Sigmoid colon (tissue), 7 donors: ENCODE data around the gene JPH2. TPM values are rescaled to one million over a fixed set of nuclear protein-coding genes. Genes with fewer than 3 reads are reported as not detected.

ENCODE experiments used
- DNase-seq: peaks from one replicate; pipeline ENCODE4 v3.0.0-alpha.2; 2019
- H3K27ac ChIP-seq, 4 donors: fragments of 200-600 bp; sonication (generic); one replicate each; pipeline ENCODE4 v1.5.1; 2016 to 2019; ENCODE audit warnings: mild to moderate bottlenecking in 1 of 4
- H3K27me3 ChIP-seq, 3 donors: fragments of 200-600 bp; sonication (generic); one replicate each; pipeline ENCODE4 v1.5.1; 2019; ENCODE audit warnings: mild to moderate bottlenecking in 1 of 3
- H3K36me3 ChIP-seq, 4 donors: fragments of 200-600 bp; sonication (generic); one replicate each; pipeline ENCODE4 v1.5.1; 2016 to 2019
- H3K4me1 ChIP-seq, 4 donors: fragments of 200-600 bp; sonication (generic); one replicate each; pipeline ENCODE4 v1.5.1; 2017 to 2019
- H3K4me3 ChIP-seq, 4 donors: fragments of 200-600 bp; sonication (generic); one replicate each; pipeline ENCODE4 v1.5.1; 2017 to 2019; ENCODE audit warnings: mild to moderate bottlenecking in 2 of 4, moderate library complexity in 1 of 4
- H3K9me3 ChIP-seq, 4 donors: fragments of 200-600 bp in 3 of 4; sonication (generic) in 3 of 4; one replicate each; pipeline versions ENCODE4 v1.5.1 to v1.6.1; 2013 to 2019
- EP300 ChIP-seq, 4 donors: sonication (generic); formaldehyde crosslinking; IDR thresholded peaks; one replicate each; pipeline ENCODE4 v1.6.1; 2017; ENCODE audit warnings: antibody characterized with exemption in 4 of 4
- POLR2A ChIP-seq, 2 donors: fragments of 450-650 bp; IDR thresholded peaks; one replicate each; pipeline ENCODE4 v1.6.1; 2016; ENCODE audit warnings: antibody characterized with exemption in 2 of 2, mild to moderate bottlenecking in 2 of 2, moderate library complexity in 2 of 2
- POLR2AphosphoS5 ChIP-seq, 4 donors: sonication (generic); formaldehyde crosslinking; IDR thresholded peaks; one replicate each; pipeline ENCODE4 v1.6.1; 2017; ENCODE audit warnings: antibody characterized with exemption in 4 of 4
- WGBS, 2 donors: extraction: QIAGEN DNeasy Blood & Tissue Kit; methylation state at CpG; one replicate each; pipeline ENCODE4 v1.1.7; 2013; 5-methylcytosine and 5-hydroxymethylcytosine counted together
- intact Hi-C: fragments of 100-400 bp; cut with DNase I; formaldehyde crosslinking; loops from one replicate; pipeline ENCODE4 v1.15.1; 2023
- polyA plus RNA-seq, 3 donors: library from polyadenylated mRNA; stranded (reverse); fragments of 200-250 nt; gene quantifications; one replicate each; pipeline ENCODE4 v1.2.3, GENCODE V29; 2013
- total RNA-seq, 4 donors: library from RNA; depleted of rRNA; stranded (reverse); fragments of >200 nt; gene quantifications; one replicate each; pipeline ENCODE4 v1.1.0, GENCODE V29; 2016
- TF ChIP-seq, protein P1 (sequence below), 4 experiments: fragments of 450-650 bp in 3 of 4; fragments of 200-600 bp in 1 of 4; IDR thresholded peaks; one replicate each; pipeline ENCODE4 v1.5.1; 2016 to 2019; ENCODE audit warnings: antibody characterized with exemption in 4 of 4, mild to moderate bottlenecking in 3 of 4, moderate library complexity in 2 of 4
- donor health status: healthy with polysubstance abuse.
- donor health status: Bipolar disorder and iron deficiency.
- donor health status: healthy.

JPH2 gene
- total and polyA plus RNA-seq, 7 donors = 0.23 to 166 (median 52.0) TPM

DNA sequence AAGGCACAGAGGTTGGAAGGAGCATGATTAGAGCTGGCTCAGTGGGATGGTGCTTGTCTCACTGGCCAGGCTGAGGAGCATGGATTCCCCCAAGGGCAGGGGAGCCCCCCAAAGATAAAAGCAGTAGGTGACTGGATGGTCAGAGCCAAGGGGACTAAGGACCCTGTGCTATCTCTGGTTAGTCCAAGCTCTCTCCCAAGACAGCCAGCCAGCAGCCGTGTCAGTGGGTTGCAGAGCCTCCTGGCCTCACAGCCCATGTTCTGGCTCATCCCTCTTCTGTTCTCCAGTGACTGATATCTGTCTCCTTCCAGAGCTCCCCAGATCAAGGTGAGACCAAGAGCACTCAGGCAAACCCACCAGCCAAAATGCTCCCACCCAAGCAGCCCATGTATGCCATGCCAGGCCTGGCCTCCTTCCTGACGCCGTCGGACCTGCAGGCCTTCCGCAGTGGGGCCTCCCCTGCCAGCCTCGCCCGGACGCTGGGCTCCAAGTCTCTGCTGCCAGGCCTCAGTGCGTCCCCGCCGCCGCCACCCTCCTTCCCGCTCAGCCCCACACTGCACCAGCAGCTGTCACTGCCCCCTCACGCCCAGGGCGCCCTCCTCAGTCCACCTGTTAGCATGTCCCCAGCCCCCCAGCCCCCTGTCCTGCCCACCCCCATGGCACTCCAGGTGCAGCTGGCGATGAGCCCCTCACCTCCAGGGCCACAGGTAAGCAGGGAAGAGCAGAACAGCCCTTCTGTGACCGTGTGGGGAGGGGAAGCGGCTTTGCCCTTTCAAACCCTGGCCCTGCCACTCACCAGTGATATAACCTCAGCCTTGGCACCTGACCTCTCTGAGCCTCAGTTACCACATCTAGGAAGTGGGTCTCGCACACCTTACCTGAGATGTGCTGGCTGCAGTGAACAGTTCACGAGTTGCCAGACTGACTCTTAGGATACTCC lies 121.3 kb downstream of the JPH2 start:
- DNase-seq = no peak
- no peak for TF ChIP-seq EP300 (IDR thresholded peaks at IDR 0.05)
- TF ChIP-seq POLR2AphosphoS5 (IDR thresholded peaks at IDR 0.05) = no peak
- TF ChIP-seq POLR2A (IDR thresholded peaks at IDR 0.05) = no peak
- WGBS, 2 donors = 97% methylated on average over 20 of the region's 20 CpGs
- no peaks in the 10 kb centered on the region for H3K27me3 ChIP-seq
- intact Hi-C loops = no loop called here
- peaks cover 0 to 4% (median 0%) of the 10 kb centered on the region in 4 donors for H3K9me3 ChIP-seq
- no peak overlapping the region for H3K4me3 ChIP-seq
- no peaks in the 10 kb centered on the region for H3K4me1 ChIP-seq
- no peaks in the 10 kb centered on the region for H3K36me3 ChIP-seq
- no peak overlapping the region for H3K27ac ChIP-seq

DNA sequence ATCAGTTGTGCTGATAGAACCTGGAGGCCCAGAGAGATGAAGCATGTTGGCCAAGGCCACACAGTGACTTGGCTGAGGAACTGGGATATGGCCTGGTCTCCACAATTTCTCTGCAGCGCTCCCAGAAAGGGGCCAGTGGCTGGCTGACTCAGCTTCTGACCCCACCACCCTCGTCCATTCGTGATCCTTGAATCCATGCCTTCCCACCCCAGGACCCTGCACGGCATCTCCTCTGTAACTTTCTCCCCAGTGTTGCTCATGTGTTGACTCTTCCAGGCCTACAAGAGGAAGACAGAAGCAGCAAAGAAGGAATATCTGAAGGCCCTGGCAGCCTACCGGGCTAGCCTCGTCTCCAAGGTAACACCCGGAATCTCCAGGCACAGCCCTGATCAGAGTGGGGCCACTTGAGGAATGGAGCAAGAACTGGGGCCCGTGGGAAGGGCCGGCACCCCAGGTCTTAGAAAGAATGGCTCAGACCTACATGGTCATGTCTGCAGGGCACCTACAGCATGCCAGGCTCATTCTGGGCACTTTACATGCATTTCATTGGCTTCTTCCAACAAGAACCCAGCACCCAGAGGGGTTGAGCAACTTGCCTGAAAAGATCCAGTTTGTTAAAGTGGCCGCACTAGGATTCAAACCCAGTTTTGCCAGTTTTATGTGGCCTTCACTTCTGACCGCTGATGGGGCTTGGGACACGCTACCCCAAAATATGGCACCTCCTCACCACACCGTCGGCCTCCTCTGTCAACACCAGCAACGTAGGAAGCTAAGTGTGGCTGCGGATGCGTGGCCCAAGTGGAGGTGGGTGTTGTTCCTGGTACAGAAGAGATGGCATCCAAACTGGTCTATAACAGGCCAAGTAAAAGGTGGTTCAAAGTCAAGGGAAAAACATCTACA lies 122.2 kb downstream of the JPH2 start:
- no peaks in the 10 kb centered on the region for H3K4me1 ChIP-seq
- H3K9me3 ChIP-seq = peaks cover 0 to 4% (median 0%) of the 10 kb centered on the region in 4 donors
- no peak overlapping the region for H3K27ac ChIP-seq
- H3K27me3 ChIP-seq = no peaks in the 10 kb centered on the region
- H3K4me3 ChIP-seq = no peak overlapping the region
- no peak for DNase-seq
- intact Hi-C loops = no loop called here
- WGBS, 2 donors = 97 to 98% methylated on average over 17 of the region's 17 CpGs
- no peak for TF ChIP-seq POLR2AphosphoS5 (IDR thresholded peaks at IDR 0.05)
- TF ChIP-seq, protein P1, sequence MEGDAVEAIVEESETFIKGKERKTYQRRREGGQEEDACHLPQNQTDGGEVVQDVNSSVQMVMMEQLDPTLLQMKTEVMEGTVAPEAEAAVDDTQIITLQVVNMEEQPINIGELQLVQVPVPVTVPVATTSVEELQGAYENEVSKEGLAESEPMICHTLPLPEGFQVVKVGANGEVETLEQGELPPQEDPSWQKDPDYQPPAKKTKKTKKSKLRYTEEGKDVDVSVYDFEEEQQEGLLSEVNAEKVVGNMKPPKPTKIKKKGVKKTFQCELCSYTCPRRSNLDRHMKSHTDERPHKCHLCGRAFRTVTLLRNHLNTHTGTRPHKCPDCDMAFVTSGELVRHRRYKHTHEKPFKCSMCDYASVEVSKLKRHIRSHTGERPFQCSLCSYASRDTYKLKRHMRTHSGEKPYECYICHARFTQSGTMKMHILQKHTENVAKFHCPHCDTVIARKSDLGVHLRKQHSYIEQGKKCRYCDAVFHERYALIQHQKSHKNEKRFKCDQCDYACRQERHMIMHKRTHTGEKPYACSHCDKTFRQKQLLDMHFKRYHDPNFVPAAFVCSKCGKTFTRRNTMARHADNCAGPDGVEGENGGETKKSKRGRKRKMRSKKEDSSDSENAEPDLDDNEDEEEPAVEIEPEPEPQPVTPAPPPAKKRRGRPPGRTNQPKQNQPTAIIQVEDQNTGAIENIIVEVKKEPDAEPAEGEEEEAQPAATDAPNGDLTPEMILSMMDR (IDR thresholded peaks at IDR 0.05) = no peak
- no peak for TF ChIP-seq POLR2A (IDR thresholded peaks at IDR 0.05)
- no peak for TF ChIP-seq EP300 (IDR thresholded peaks at IDR 0.05)
- no peaks in the 10 kb centered on the region for H3K36me3 ChIP-seq

Other genes with a start within 250 kb of the JPH2 start
- 10 to 100 TPM; 47.4 to 90.5 (median 61.5) TPM for gene OSER1, start 23.6 kb upstream of the JPH2 start, total RNA-seq
- gene OSER1, start 23.6 kb upstream of the JPH2 start, polyA plus RNA-seq = 10 to 100 TPM; 28.5 to 39.8 (median 37.2) TPM
- 1 to 10 TPM in 2 of 4 donors, under 1 TPM in 1, not detected in 1; 0.36 to 1.4 (median 1.3) TPM for gene GDAP1L1, start 60.1 kb upstream of the JPH2 start, total RNA-seq
- under 1 TPM in 2 of 3 donors, not detected in 1; 0.20 to 0.60 TPM for gene GDAP1L1, start 60.1 kb upstream of the JPH2 start, polyA plus RNA-seq
- gene FITM2, start 124.0 kb upstream of the JPH2 start, total RNA-seq = 1 to 10 TPM; 6.1 to 9.1 (median 7.4) TPM
- gene FITM2, start 124.0 kb upstream of the JPH2 start, polyA plus RNA-seq = 1 to 10 TPM in 2 of 3 donors, under 1 TPM in 1; 0.60 to 6.1 (median 1.4) TPM
- gene R3HDML, start 149.9 kb upstream of the JPH2 start, total RNA-seq = not detected
- gene R3HDML, start 149.9 kb upstream of the JPH2 start, polyA plus RNA-seq = not detected
- gene HNF4A, start 168.5 kb upstream of the JPH2 start, total RNA-seq = 1 to 10 TPM in 1 of 4 donors, under 1 TPM in 1, not detected in 2; 0.27 to 1.1 TPM
- 100 to 1,000 TPM in 2 of 3 donors, 10 to 100 TPM in 1; 52.9 to 124 (median 112) TPM for gene HNF4A, start 168.5 kb upstream of the JPH2 start, polyA plus RNA-seq